Fibroblast of skin of scalp (primary cell): Measurements from ENCODE around the gene CEP295NL.
"Not testable (repeated sequence)": the region's sequence is repeated elsewhere in the genome, so short reads cannot be mapped to it uniquely, and the experiment has no call there.

Source experiments
- DNase-seq: peaks from one replicate; pipeline ENCODE4 v3.0.0-alpha.2; 2013

CEP295NL gene

GRCh38 chr17:78884876-78885667 is 17.9 kb downstream of the CEP295NL start:
- no peak for DNase-seq

DNA sequence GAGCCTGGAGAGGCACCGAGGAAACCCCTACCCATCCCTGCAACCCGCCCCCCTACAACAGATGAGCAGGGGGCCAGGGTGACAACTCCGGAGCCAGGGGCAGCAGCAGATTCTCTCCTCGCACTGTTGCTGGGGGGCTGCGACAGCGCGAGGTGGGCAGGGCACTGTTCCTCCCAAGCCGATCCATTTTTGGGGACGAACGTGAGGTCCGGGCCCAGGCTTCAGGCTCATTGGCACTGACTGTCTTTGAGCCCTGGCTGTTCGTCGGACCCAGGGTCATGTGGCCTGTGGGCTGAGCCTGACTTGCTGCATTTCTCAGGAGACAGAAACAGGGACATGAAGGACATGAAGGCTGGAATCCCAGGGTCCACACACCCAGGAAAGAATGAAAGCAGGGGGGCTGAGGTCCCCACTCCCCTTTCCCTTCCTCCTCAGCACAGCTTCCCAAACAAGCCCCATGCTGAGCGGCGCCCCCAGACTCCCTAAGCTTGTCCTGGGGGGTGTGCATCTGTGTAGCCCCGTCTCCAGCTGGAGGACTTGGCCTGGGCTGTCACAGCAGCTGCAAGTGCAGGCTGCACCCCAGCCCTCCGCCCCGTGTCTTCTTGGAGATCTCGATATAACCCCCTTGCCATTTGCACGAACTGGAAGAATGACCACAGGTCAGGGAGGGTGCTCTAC is 18.7 kb downstream of the CEP295NL start:
- no peak for DNase-seq

DNA sequence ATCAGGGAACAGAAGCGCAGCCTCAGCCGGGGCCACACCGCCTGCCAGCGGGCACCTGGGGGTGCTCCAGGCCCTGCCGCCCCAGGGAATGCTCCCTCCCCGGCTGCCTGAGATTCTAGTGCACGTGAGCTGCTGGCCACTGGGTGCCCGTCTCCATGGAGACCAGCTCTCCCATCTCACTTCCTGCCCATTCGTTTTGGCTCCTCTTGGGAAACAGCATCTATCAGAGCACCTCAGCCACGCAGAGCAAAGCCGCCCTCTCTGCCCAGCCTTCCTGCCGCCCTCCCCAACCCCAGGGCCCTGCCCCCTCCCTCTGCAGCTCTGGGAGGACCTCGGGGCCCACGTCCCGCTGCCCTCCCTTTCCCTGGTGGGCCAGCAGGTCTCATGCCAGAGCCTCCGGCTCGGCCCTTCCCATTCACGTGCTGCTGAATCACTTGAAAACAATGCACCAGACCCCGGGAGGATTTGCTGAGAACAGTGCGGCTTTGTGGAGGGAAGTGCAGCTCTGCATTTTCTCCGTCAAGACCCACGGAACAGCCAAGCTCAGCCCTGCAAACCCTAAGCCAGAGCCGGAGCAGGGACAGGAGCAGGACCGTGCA is 19.4 kb downstream of the CEP295NL start:
- DNase-seq, result peak; percentile 97

DNA sequence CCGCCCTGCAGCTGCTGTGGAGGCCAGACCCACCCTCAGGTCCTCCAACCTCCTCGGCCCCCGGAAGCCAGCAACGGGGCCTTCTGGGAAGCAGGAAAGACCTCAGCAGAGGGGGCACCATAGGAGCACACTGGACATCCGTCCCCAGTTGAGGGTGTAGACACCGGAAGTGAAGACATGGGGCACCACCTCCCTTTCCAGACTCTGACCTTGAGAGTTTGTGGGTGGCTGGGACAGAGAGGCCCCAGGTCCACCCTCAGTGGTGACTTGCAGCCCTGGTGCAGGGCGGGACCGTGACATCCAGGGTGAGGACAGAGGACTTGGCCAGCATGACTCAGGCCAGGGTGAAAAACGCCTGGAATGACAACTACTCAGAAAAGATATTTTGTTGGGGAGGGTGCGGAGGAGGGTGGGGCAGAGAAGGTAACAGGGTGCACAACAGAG is 19.9 kb downstream of the CEP295NL start:
- DNase-seq, result peak; percentile 94

- no peak for DNase-seq
Observed at GRCh38 chr17:78882540-78883088, 20.4 kb downstream of the CEP295NL start.

DNA sequence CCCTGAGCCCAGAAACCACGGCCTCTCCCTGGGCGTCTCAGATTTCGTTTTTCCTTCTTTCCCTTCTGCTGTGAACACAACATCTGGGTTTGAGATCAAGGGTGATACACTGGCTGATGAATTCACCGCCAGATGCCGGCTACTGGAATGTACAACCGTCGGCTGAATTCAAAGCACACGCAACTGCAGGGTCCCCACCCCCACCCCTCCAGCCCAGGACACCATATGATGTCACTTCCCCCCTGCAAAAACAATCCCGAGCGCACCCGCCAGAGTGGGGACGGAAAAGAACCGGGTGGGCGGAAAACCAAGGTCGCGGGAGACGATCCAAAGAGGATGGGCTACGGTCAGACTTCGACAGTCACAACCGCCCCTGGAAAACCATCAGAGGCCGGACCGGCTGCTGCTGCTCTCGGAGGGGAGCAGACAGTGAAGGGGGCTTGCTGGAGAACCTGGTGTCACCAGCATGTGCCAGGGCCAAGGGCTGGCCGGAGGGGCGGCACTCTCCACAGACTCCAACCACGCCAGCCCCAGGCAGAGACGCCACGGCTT is 23.3 kb downstream of the CEP295NL start:
- DNase-seq, result peak; percentile 95

- no peak for DNase-seq
Observed at GRCh38 chr17:78878871-78879527, 24.0 kb downstream of the CEP295NL start.

- no peak for DNase-seq
Observed at GRCh38 chr17:78878261-78878660, 24.7 kb downstream of the CEP295NL start.

GRCh38 chr17:78876954-78877517 is 26.0 kb downstream of the CEP295NL start:
- not testable (repeated sequence) for DNase-seq

DNA sequence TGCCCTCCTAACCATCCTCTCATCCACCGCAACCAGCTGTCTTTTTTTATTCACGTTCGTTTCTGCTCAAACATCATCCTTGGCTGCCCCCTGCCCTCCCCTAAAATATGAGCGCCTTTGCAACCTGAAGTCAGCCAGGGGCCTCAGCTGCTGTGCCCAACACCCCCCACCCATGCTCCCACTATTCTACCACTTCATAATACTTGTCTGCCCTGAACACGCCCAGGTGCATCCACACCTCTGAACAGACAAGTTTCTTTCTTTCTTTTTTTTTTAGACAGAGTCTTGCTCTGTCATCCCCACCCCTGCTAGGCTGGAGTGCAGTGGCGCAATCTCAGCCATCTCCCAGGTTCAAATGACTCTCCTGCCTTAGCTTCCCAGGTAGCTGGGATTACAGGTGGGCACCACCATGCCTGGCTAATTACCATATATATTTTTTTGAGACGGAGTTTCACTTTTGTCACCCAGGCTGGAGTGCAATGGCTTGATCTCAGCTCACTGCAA is 26.9 kb downstream of the CEP295NL start:
- no peak for DNase-seq

GRCh38 chr17:78875363-78876093 is 27.5 kb downstream of the CEP295NL start:
- DNase-seq, result peak; percentile 37

- DNase-seq, result no peak
Observed at GRCh38 chr17:78873519-78874340, 29.3 kb downstream of the CEP295NL start.

GRCh38 chr17:78872486-78872885 is 30.5 kb downstream of the CEP295NL start:
- no peak for DNase-seq

DNA sequence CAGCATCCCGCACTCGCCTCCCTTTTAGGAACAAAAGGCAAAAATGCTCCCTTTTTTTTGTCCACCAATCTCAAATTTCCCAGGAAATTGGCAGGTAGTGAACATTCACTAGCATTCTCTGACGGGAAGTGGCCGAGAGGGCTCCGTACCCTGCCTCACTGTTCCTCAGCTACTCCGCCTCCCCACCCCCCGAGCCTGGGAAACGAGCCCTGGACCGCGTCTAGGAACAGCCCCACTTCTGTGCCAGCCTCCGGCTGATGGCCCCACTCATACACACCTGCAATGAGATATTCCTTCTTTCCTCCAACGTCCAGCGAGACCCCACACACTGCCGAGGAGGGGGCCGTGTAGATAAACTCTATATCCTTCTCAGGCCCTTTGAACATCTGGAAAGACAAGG is 32.4 kb downstream of the CEP295NL start:
- DNase-seq, result no peak

DNA sequence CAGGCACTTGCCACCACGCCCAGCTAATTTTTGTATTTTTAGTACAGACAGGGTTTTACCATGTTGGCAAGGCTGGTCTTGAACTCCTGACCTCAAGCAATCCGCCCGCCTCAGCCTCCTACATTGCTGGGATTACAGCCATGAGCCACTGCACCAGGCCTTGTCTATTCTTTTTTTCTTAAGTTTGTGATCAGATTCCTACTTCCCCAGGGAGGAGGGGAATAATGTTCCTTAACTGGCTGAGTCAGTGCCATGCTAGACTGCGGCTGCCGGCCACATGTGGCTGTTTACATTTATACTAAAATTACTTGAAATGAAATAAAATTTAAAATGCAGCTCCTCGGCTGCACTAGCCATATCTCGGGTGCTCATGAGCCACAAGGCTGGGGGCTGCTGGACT is 34.6 kb downstream of the CEP295NL start:
- peak; percentile 78 for DNase-seq

- DNase-seq, result not testable (repeated sequence)
Observed at GRCh38 chr17:78867046-78867445, 36.0 kb downstream of the CEP295NL start.

DNA sequence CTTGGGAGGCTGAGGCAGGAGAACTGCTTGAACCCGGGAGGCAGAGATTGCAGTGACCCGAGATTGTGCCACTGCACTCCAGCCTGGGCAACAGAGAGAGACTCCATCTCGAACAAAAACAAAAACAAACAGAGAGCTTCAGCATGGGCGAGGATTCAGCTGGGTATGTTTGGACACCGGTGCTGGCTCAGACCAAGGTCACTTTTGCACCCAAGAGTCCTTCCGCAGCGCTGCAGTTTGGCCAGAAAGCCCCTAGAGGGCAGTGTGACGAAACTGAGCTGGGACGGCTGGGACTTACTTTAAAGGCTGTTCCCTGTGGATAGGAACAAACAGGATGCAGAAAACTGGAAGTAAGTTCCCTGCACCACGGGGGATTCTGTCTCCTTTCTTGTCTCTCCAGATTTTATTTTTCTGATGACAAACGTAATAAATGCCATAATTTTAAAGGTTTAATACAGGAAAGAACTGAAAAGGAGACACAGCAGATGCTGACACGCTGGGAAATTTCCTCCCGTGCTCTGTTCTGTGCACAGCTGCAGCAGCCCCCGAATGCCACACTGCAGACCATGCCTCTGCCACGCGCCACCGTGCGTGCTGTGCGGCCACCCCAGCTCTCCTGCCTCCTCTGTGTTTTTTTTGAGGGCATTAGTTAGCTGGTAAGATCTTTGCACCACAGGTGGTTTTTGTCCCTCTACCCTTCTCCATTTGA is 37.2 kb downstream of the CEP295NL start:
- DNase-seq, result peak; percentile 74

DNA sequence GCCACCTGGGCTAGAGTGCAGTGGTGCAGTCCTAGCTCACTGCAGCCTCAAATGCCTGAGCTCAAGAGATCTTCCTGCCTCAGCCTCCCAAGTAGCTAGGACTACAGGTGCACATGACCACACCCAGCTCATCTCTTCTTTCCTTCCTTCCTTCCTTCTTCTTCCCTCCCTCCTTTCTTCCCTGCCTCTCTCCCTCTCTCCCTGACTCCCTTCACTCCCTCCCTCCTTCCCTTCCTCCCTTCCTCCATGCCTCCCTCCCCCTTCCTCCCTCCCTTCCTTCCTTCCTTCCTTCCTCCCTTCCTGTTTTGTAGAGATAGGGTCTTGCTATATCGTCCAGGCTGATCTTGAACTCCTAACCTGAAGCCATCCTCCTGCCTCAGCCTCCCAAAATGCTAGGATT is 38.9 kb downstream of the CEP295NL start:
- DNase-seq, result no peak
